GM03348 (cell line): ENCODE data around the gene C1QBP.
"Not testable (repeated sequence)": the region's sequence is repeated elsewhere in the genome, so short reads cannot be mapped to it uniquely, and the experiment has no call there.

Experiments
- DNase-seq: peaks from one replicate; pipeline ENCODE4 v3.0.0; 2012; ENCODE audit warnings: low spot score

The C1QBP gene, protein sequence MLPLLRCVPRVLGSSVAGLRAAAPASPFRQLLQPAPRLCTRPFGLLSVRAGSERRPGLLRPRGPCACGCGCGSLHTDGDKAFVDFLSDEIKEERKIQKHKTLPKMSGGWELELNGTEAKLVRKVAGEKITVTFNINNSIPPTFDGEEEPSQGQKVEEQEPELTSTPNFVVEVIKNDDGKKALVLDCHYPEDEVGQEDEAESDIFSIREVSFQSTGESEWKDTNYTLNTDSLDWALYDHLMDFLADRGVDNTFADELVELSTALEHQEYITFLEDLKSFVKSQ

GRCh38 chr17:5438716-5439445 is at the start of gene C1QBP:
Gene C1QBP (minus strand): TSS chr17:5439155. CDS start chr17:5439073, 82 bp downstream.
- peak; percentile 96 for DNase-seq

GRCh38 chr17:5488752-5489151 is 49.8 kb upstream of the C1QBP start:
- DNase-seq, result no peak

- DNase-seq, result peak; percentile 99
Measured at GRCh38 chr17:5486206-5487124, 47.5 kb upstream of the C1QBP start, which contains the start of gene MIS12. Gene MIS12 (plus strand): TSS chr17:5486566. CDS start chr17:5488863, 2,297 bp downstream.

DNA sequence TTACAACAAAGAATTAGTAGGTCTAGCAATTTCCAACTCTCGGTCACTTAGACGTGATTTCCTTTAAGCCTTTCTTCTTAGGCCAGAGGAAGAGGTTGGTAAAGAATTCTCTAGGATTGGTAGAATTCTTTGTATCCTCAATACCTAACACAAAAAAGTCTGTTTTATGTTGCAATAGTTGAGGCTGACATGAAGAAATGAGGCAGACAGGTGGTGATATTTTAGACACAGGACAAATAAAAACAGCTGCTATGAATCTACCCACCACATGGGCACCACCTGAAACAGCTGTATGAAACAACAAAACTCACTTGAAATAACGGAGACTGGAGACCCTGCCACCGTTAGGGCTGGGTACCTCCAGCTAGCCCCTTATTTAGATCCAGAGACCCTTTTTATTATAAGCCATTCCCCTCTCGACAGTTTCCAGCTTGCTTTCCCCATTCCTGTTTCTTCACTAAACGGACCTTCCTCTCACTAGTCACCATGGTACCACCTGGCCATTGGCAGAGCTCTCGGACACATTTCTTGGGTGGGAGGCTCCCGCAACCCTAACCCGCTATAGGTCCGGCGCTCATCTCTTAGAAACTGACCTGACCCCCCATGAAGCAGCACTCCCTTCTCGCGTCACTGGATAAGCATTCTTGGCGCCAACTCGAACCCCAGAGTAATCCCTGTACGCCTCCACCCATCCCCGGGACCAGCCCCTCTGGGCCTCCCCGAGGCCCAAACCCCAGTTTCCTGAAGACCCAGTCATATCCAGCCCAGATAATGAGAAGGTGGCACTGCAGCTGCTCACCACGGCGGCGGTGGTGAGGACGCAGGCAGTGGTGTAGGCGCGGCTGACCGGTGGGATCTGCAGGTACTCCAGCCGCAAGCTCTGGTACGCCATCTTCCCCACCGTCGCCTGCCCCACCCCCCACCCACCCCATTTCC is 46.6 kb upstream of the C1QBP start, which contains the start of gene DERL2:
Gene DERL2, minus strand, starts transcription at position 909 of the 936 bp plus-strand sequence. Its CDS starts 17 bp downstream, at position 892.
- no peak for DNase-seq

DNA sequence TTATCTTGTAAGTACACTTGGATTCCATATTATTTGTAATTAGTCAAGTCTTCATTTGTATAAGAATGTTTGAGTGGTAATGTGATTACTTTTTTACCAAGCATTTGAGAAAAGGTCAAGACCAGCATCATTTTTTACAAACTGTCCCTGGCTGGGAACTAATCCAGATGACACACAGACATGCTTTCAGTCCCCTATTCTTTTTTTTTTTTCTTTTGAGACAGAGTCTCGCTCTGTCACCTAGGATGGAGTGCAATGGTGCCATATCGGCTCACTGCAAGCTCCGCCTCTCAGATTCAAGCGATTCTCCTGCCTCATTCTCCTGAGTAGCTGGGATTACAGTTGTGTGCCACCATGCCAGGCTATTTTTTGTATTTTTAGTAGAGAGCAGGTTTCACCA is 42.5 kb upstream of the C1QBP start:
- no peak for DNase-seq

GRCh38 chr17:5480962-5481361 is 42.0 kb upstream of the C1QBP start:
- DNase-seq, result no peak

DNA sequence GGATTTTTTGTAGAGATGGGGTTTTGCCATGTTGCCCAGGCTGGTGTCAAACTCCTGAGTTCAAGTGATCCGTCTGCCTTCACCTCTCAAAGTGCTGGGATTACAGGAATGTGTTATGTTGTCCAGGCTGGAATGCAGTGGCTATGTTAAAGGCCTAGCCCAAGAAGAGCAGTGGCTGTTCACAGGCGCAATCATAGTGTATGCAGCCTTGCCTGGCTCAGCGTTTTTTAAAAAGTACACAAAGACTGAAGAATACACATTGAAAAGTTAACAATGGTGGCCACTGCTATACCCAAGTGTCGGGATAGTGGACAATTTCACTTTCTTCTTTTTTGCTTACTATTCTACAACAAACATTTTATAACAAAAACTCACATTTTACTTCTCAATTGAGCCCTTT is 40.0 kb upstream of the C1QBP start:
- no peak for DNase-seq

- DNase-seq, result no peak
Measured at GRCh38 chr17:5473906-5474305, 35.0 kb upstream of the C1QBP start.

GRCh38 chr17:5472511-5472910 is 33.6 kb upstream of the C1QBP start:
- no peak for DNase-seq

DNA sequence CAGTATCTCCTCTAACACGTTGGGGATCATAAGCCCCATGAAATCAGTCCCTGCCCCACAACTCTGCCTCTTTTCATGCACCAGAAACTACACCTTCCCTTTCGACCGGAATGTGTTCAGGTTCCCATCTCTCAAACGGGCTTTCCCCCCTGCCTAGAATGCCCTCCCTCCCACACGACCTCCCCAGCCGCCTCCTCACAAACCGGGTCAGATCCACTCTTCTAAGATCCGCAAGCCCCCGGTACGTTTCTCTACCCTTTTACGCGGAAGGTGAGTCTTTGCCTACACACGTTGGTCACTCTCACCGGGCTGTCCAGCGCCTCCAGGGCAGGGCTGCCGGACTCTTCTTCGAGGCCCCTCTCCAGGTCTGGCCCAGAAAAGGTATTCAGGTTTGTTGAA is 29.1 kb upstream of the C1QBP start:
- no peak for DNase-seq

- no peak for DNase-seq
Measured at GRCh38 chr17:5467416-5467815, 28.5 kb upstream of the C1QBP start.

GRCh38 chr17:5466295-5466694 is 27.3 kb upstream of the C1QBP start:
- DNase-seq, result no peak

DNA sequence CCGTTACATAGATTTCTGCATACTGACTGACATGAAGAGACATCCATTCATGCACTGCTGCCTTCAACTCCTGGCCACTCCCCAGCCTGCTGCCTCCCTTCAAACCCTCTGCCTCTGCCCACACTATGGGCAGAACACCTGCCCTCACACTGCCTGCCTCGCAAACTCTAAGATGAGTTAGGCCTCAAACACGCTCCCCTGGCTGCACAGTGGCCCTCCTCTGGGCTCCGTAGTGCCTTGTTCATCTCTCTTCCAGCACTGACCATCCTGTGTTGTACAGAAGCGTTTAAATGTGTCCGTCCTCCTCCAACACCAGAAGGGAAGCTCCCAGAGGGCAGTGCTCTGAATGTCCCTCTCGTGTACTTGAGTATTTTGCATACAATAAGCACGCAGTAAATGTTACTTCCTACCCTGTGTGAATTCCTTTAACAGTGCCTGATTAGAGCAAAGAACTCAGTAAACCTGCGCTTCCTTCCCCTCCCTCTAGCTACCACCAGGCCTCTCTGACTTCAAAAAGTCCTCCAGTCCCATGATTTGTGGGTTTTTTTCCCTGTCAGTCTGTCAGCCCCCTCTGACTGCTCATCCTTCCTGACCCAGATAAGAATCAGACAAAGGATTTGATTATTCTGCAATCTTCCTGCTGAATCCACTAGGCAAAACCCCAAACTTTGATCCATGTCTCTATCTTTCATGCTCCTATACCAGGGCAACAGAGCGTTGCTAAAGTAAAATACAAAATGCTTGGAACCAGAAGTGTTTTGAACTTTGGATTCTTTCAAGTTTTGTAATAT is 26.0 kb upstream of the C1QBP start:
- no peak for DNase-seq

DNA sequence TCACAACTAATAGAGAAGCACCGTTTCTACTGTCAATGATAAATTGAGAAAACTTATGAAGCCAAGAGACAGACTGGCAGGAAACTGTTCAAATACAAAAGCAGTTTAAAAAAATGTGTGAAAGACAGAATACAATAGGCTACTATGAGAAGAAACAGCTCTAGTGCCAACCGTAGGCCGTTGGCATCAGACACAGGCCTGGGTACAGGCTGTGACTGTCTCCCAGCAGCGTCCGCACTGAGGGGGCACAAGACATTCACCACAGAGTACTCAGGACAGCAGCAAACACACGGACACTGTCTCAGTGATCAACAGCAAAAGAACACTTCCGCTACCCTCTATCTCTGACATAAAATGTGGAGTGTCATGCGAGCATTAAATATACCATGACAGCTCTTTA is 7.8 kb upstream of the C1QBP start:
- no peak for DNase-seq

DNA sequence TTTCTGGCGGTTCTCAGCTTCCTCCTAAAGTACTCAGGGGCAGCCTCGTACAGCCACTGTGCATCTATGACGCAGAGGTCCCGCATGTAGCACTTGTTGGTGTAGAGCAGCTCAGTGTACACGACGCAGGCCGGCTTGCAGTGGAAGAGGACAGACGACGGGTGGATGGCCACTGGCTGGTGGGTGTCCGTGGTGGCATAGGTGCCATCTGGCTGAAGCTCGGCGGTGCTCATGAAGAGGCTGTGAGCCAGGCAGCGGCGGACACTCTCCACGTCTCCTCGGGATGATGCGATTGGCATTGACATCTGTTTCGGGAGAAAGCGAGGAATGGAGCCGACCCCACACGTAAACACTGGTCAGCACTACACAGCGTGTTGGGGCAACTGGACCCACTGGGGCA is 5.3 kb upstream of the C1QBP start:
- no peak for DNase-seq

GRCh38 chr17:5443728-5444127 is 4.8 kb upstream of the C1QBP start:
- DNase-seq, result no peak

DNA sequence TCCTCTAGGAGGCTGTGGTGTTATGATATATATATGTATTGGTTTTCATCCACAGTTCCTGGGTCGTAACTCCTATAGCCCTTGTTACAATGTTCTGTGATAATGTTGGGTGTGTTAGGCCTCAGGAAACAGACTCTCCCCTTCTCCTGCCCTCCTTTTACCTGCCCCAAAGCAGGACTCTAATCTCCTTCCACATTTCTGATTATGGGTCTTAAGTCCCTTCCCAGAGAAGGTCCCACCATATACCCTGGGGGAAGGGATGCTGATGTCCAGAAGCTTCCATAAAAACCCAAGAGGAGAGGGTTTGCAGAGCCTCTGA is 450 bp upstream of the C1QBP start:
- DNase-seq, result no peak

DNA sequence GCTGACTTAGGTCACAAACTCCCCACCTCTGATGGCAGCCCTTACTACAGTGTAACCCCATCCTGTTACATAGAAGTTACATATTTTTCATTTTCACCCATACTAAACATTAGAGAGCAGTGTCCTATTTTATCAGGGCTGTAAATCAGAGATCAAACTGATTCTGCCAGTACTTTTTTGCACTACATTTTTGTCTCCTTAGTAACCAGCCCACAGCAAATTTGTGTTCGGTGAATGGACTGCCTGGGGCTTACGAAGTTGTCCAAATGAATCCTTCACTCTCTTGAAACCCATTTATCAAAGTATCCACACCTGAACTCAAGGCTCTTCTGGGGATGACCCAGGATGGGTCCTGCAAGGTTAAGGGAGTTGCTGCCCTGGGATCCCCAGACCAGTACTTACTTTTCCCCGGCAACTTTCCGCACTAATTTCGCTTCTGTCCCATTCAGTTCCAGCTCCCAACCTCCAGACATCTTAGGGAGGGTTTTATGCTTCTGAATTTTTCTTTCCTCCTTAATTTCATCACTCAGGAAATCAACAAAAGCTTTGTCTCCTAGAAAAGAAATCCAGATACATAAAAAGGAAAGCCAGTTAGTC is 1.1 kb downstream of the C1QBP start:
- no peak for DNase-seq

DNA sequence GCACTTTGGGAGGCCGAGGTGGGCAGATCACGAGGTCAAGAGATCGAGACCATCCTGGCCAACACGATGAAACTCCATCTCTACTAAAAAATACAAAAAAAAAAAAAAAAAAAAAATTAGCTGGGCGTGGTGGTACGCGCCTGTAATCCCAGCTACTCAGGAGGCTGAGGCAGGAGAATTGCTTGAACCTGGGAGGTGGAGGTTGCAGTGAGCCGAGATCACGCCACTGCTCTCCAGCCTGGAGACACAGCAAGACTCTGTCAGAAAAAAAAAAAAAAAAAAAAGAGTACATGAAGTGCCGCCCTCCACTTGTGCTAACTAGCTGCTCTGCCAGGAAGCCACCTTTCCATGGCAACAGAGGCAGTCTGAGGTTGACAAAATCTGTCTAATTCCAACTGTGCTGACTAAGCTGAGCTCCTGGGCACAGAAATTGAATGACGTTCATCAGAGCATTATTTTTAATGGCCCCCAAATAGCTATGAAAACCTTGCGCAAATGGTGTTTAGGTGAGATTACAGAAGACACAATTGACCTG is 3.1 kb downstream of the C1QBP start:
- not testable (repeated sequence) for DNase-seq

DNA sequence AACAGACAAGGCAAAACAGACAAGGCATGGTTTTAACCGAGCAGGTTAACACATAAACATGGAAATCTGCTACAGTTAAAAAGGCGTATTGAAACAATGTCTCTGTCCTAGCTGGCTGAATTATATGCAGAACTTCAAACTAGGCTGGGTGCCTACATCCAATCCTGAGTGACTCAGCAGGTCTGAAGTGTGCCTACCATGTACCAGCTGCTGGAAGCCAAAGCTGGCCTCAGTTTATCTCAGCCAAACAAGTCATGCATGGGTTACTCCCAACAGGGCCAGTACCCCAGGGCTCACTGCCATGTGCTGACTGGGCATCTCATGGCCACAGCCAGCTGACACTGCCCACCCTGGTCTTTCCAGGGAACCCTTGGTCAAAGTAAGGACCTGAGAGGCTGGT is 4.0 kb downstream of the C1QBP start:
- DNase-seq, result no peak
